GM18505 (cell line): ENCODE measurements around the gene GARNL3.
A peak's percentile ranks its signal among the peaks of the same experiment; 100 is the strongest.

Experiments used
- ATAC-seq: cut with Tn5 transposase; IDR thresholded peaks from one replicate; pipeline ENCODE4 v1.9.1; 2021; ENCODE audit not compliant: unreplicated experiment
- POLR2A ChIP-seq: IDR thresholded peaks from 4 replicates; pipeline ENCODE4 v1.6.1; 2011; ENCODE audit warnings: borderline replicate concordance; ENCODE audit not compliant: insufficient read depth, insufficient read length; ENCODE audit errors: extremely low read depth

Gene GARNL3

GRCh38 chr9:127392166-127392565, 127.6 kb downstream of the GARNL3 start:
- no peak for TF ChIP-seq POLR2A

DNA sequence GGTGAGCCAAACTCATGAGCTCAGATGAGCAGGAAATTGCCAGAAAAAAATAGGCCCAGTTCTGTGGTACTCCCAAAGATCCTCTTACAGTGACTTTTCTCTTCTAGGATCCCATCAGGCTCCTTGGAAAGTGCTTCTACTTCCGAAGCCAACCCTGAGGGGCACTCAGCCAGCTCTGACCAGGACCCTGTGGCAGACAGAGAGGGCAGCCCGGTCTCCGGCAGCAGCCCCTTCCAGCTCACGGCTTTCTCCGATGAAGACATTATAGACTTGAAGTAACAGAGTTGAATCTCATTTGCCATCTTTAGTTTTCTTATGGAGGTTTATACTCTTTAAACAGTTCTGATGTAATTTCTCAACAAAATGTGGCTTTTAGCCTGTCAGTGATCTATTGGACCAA, 128.4 kb downstream of the GARNL3 start:
- ATAC-seq = no peak
- no peak for TF ChIP-seq POLR2A

More at GRCh38 chr9:127392166-127392565, 127.6 kb downstream of the GARNL3 start:
- no peak for ATAC-seq

GRCh38 chr9:127393645-127394044, 129.1 kb downstream of the GARNL3 start:
- TF ChIP-seq POLR2A = no peak
- no peak for ATAC-seq

GRCh38 chr9:127395497-127396252, 131.1 kb downstream of the GARNL3 start:
- TF ChIP-seq POLR2A = no peak
- ATAC-seq = no peak

GRCh38 chr9:127396253-127396807, 131.8 kb downstream of the GARNL3 start:
- ATAC-seq = no peak
- TF ChIP-seq POLR2A = peak; percentile 30

GRCh38 chr9:127396808-127397645, 132.5 kb downstream of the GARNL3 start, which contains the start of gene SLC2A8:
SLC2A8 (plus strand) TSS chr9:127397169; CDS start chr9:127397231, 62 bp downstream.
- ATAC-seq = peak; percentile 90
- TF ChIP-seq POLR2A = peak; percentile 65

GRCh38 chr9:127397646-127398274, 133.2 kb downstream of the GARNL3 start:
- peak; percentile 3 for ATAC-seq
- TF ChIP-seq POLR2A = no peak

DNA sequence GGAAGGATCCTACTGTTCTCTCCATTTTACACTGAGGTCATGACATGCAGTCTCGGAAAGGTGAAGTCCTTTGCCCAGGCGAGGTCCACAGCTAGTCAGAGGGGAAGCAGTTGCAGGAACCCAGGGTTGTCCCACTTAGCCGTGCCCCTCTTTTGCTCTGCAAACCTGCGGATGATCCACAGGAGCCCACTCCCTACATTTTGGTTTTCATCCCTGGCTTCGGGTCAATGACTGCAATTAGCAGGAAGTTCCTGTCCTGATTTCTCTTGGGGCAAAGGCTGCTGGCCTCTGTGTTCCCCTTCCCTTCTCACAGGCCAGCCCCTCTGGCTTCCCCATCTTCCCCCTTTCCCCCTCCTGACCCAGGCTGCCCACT, 133.7 kb downstream of the GARNL3 start:
- no peak for TF ChIP-seq POLR2A

GRCh38 chr9:127398715-127399400, 134.3 kb downstream of the GARNL3 start:
- TF ChIP-seq POLR2A = no peak
- no peak for ATAC-seq

More for the DNA sequence above, 133.7 kb downstream of the GARNL3 start:
- no peak for ATAC-seq

DNA sequence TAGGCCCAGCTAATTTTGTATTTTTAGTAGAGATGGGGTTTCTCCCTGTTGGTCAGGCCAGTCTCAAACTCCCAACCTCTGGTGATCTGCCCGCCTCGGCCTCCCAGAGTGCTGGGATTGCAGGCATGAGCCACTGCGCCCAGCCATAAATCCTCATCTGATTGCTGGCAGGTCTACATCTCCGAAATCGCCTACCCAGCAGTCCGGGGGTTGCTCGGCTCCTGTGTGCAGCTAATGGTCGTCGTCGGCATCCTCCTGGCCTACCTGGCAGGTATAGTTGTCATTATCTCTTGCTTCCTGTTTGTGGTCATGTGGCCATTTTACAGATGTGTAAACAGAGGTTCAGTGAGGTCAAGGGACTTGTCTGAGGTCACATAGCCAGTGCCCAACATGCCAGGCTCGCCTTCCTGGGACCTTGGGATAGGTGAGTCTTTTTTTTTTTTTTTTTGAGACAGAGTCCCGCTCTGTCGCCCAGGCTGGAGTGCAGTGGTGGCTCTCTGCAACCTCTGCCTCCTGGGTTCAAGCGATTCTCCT, 135.2 kb downstream of the GARNL3 start:
- no peak for TF ChIP-seq POLR2A
- ATAC-seq = no peak

GRCh38 chr9:127402401-127403090, 138.0 kb downstream of the GARNL3 start:
- ATAC-seq = no peak
- TF ChIP-seq POLR2A = no peak
